Bronchial epithelial cell (primary cell): Measurements from ENCODE around the gene TKT. TPM values are rescaled to one million over a fixed set of nuclear protein-coding genes. Genes with fewer than 3 reads are reported as not detected.

Source experiments
- DNase-seq: peaks from one replicate; pipeline ENCODE4 v3.0.0-alpha.2; 2010; ENCODE audit warnings: low read depth
- FAIRE-seq: peaks from 2 replicates; lab custom pipeline; 2011; peaks lifted over from hg19 to GRCh38; lab: Jason Lieb, UNC
- H3K27me3 ChIP-seq: 2 replicates; pipeline ENCODE4 v1.5.1; 2011; ENCODE audit warnings: low read length; ENCODE audit not compliant: control insufficient read depth, insufficient read depth
- H3K36me3 ChIP-seq: 2 replicates; pipeline ENCODE4 v1.5.1; 2011; ENCODE audit warnings: low read length; ENCODE audit not compliant: control insufficient read depth, insufficient read depth
- H3K4me3 ChIP-seq: 2 replicates; pipeline ENCODE4 v1.5.1; 2011; ENCODE audit warnings: mild to moderate bottlenecking, low read depth, low read length, control low read depth
- total RNA-seq: library from RNA; depleted of rRNA; stranded (reverse); fragments of >200 nt; gene quantifications from 2 replicates; pipeline ENCODE4 v1.2.1, GENCODE V29; 2014
- TF ChIP-seq, protein P1 (sequence below): IDR thresholded peaks from 2 replicates; pipeline ENCODE4 v1.5.1; 2011; ENCODE audit warnings: mild to moderate bottlenecking, moderate library complexity, low read length, control low read depth, inconsistent platforms; ENCODE audit not compliant: insufficient read depth, severe bottlenecking

The TKT gene
- total RNA-seq, 1 donor from 2014 or later, result 341 TPM

DNA sequence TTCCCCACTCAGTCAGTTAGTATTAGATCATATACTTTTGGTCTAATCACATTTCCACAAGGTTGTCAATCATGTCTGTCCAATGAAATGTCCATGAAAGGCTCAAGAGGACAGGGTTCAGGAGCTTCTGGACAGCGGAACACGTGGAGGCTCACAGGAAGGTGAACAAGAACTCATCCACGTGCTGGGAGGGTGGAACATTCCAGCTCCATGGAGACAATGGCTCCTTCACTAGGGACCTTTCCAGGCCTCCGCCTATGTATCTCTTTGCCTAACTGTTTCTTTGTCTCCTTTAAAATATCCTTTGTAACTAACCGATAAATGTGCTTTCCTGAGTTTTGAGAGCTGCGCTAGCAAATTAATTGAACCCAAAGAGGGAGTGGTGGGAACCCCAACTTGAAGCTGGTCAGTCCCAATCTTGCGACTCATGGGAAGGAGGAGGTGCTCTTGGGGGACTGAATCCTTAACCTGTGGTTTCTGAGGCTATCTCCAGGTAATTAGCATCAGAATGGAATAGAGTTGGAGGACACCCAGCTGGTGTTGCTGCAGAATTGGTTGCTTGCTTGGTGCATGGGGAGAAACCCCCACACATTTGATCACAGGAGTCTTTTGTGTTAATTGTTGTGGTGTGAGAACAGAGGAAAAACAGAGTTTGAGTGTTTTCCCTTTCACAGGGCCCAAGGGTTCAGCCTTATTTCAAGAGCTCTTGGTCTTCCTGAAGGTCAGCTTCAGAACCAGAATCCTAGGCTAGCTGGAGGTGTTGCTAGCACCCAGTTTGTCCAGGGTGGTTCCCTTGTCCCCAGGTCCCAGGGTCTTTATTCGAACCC is 3.0 kb upstream of the TKT start:
- Histone ChIP-seq H3K36me3 (peaks cover 1% of the 10 kb centered on the region), H3K4me3 (no peak overlapping the region), H3K27me3 (no peaks in the 10 kb centered on the region)
- FAIRE-seq (no peak), DNase-seq (no peak)
- TF ChIP-seq, protein P1, sequence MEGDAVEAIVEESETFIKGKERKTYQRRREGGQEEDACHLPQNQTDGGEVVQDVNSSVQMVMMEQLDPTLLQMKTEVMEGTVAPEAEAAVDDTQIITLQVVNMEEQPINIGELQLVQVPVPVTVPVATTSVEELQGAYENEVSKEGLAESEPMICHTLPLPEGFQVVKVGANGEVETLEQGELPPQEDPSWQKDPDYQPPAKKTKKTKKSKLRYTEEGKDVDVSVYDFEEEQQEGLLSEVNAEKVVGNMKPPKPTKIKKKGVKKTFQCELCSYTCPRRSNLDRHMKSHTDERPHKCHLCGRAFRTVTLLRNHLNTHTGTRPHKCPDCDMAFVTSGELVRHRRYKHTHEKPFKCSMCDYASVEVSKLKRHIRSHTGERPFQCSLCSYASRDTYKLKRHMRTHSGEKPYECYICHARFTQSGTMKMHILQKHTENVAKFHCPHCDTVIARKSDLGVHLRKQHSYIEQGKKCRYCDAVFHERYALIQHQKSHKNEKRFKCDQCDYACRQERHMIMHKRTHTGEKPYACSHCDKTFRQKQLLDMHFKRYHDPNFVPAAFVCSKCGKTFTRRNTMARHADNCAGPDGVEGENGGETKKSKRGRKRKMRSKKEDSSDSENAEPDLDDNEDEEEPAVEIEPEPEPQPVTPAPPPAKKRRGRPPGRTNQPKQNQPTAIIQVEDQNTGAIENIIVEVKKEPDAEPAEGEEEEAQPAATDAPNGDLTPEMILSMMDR, result no peak

DNA sequence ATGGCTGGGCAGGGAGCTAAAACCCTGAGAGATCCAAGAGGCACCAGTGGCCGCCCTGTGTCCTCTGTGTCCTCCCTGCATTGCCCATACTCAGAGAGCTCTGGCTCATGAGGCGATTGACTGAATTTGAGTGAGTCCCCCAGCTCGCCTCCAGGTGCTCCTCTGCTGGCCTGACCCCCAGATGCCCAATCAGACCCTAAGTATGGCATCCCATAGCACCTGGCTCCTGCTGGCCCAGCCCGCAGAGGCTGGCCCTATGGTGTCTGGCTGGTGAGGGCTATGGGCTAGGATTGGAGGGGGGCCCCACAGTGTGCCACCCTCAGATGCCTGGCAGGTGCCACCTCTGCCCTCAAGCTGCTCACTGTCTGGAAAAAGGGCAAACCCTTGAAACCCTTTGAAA is 1.6 kb upstream of the TKT start:
- no peak for FAIRE-seq
- no peak for DNase-seq
- H3K27me3 ChIP-seq, result no peaks in the 10 kb centered on the region
- H3K36me3 ChIP-seq, result peaks cover 3% of the 10 kb centered on the region
- TF ChIP-seq, protein P1, result no peak
- H3K4me3 ChIP-seq, result no peak overlapping the region

DNA sequence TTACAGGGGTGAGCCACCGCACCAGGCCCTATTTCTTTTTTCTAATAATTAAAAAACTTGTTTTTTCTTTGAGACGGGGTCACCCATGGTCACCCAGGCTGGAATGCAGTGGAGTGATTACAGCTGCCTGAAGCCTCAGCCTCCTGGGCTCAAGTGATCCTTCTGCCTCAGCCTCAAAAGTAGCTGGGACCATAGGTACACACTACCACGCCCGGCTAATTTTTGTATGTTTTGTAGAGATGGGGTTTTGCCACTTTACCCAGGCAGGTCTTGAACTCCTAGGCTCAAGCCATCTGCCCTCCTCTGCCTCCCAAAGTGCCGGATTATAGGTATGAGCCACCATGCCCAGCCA is 858 bp upstream of the TKT start:
- DNase-seq, result no peak
- peaks cover 5% of the 10 kb centered on the region for H3K36me3 ChIP-seq
- no peaks in the 10 kb centered on the region for H3K27me3 ChIP-seq
- TF ChIP-seq, protein P1, result no peak
- FAIRE-seq, result no peak
- no peak overlapping the region for H3K4me3 ChIP-seq

DNA sequence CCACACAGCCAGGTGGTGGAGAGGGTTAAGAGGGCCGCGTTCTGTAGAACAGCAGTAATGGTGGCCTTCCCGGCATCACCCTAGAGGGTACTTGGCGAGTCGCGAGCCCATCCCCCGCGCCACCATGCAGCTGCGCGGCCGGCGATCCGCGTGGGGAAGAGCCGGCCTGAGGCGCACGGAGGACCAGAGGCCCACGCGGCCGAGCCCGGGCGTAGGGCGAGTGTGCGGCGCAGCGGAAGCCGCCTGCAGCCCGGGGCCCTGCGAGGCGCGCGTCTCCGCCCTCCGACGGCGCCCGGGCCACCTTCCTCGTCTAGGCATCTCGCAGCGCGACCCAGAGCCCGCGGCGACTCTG is 423 bp downstream of the TKT start:
- Histone ChIP-seq H3K27me3 (no peaks in the 10 kb centered on the region), H3K4me3 (peak overlapping the region; percentile 94), H3K36me3 (peaks cover 9% of the 10 kb centered on the region)
- TF ChIP-seq, protein P1, result no peak
- no peak for DNase-seq
- no peak for FAIRE-seq

DNA sequence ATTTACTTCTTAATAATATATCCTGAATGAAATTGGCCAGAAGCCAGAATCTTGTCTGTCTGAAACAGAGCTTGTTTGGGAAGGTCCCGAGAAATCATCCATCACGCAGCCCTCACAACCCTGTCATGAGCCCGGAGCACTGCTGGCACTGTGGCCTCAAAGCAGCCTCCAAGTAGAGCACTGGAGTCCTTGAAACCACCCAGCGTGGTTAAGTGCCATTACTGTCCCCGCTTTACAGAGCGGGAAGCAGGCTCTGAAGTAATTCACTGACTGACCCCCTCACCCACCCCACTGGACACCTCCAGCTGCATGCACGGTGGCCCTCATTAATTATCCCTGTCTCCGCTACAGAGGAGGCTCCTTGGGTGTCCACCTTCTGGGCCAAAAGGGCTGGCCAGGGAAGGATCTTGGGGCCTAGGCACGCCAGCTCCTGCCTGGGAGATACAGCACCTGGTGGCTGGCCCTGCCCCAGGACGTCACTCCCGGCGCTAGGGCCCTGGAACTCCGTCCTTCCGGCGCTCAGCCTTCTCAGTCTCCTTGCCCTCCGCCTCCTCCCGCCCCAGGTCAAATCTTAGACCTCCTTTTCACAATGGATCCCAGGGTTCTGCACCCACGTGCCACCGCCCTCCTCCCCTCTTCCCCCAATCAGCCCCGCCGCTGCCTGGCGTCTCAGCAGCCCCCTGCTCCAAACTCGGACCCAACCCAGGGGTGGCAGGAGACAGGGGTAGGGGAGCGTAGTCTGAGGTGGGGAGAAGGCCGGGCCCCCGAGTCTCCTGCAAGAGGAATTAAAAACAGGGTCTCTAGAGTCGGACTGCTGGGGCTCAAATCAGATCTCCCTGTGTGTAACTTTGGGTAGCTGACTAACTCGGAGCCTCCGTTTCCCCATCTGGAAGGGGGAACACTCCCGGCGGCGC is 1.1 kb downstream of the TKT start:
- Histone ChIP-seq H3K36me3 (peaks cover 13% of the 10 kb centered on the region), H3K27me3 (no peaks in the 10 kb centered on the region), H3K4me3 (peak overlapping the region; percentile 94)
- TF ChIP-seq, protein P1, result no peak
- FAIRE-seq (no peak), DNase-seq (peak; percentile 45)
